SK-N-MC (cell line): ENCODE results near the gene CD300LG.

Experiments used
- DNase-seq: peaks from one replicate; pipeline ENCODE4 v3.0.0-alpha.2; 2011; ENCODE audit warnings: low read depth, low spot score
- H3K27ac ChIP-seq: fragments of 200-600 bp; sonication (generic); 2 replicates; pipeline ENCODE4 v1.5.1; 2016; ENCODE audit warnings: mixed run types
- H3K36me3 ChIP-seq: fragments of 200-600 bp; sonication (generic); 2 replicates; pipeline ENCODE4 v1.6.1; 2017; ENCODE audit warnings: antibody characterized with exemption, low read length, mixed read lengths; ENCODE audit not compliant: insufficient read depth
- H3K4me3 ChIP-seq: fragments of 200-600 bp; sonication (generic); 2 replicates; pipeline ENCODE4 v1.5.1; 2016
- H3K9ac ChIP-seq: fragments of 200-600 bp; sonication (generic); 2 replicates; pipeline ENCODE4 v1.8.0; 2017; ENCODE audit warnings: mixed run types, mixed read lengths; ENCODE audit not compliant: insufficient read length
- H3K9me3 ChIP-seq: fragments of 200-600 bp; sonication (generic); 2 replicates; pipeline ENCODE4 v1.6.1; 2017; ENCODE audit warnings: low read depth, mild to moderate bottlenecking, antibody characterized with exemption, low read length, moderate library complexity, mixed read lengths
- EZH2 ChIP-seq: fragments of 200-600 bp; sonication (generic); IDR thresholded peaks from one replicate; pipeline ENCODE4 v1.6.1; 2017; ENCODE audit warnings: antibody characterized with exemption
- FOXP2 ChIP-seq: optimal IDR thresholded peaks from 2 replicates; pipeline ENCODE3; 2011; ENCODE audit warnings: mild to moderate bottlenecking, moderate library complexity; ENCODE audit not compliant: insufficient read depth; ENCODE audit errors: extremely low read length, control extremely low read depth
- POLR2AphosphoS5 ChIP-seq: IDR thresholded peaks from 2 replicates; pipeline ENCODE4 v1.6.1; 2012; ENCODE audit warnings: mild to moderate bottlenecking, low read depth, low read length, borderline replicate concordance

The CD300LG gene

DNA sequence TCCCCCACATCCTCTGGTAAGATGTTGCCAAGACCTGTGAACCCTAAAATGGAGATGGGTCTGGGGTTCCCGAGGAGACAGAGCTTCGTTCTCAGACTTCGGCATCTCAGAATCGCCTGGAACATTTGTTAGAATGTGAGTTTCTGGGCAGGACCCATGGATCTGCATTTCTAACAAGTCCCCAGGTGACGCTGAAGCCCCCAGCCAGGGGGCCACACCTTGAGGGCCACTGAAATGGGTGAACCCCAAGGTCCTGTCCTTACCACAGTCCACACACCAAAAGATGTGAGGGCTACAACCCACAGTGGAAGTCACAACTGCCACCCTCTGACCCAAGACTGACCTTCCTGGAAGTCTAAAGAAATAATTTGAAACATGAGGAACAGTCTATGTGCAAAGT is 28.0 kb upstream of the CD300LG start:
- Histone ChIP-seq H3K4me3 (no peak overlapping the region), H3K27ac (no peak overlapping the region), H3K9ac (no peak overlapping the region), H3K9me3 (no peaks in the 10 kb centered on the region), H3K36me3 (no peaks in the 10 kb centered on the region; the same call in 1 of the 2 replicates)
- no peak for DNase-seq
- TF ChIP-seq POLR2AphosphoS5 = no peak
- no peak for TF ChIP-seq FOXP2

DNA sequence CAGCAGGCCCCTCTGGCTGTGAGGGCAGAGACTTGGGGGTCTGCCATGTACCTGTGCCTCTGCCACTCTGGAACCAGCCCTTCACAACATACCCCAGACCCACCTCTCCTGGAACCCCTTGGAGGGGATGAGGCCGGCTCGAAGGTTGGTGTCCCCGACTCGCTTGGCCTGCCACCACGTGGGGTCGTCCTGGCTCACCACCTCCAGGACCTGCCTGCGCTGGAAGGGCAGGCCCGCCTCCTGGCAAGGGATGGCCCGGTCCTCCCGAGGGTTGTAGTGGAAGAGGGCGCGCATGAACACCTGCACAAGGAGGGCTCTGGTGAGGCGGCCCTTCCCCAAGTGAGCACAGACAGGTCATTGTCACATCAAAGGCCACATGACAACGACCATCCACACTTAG is 26.2 kb upstream of the CD300LG start:
- H3K27ac ChIP-seq = no peak overlapping the region
- DNase-seq = no peak
- no peak overlapping the region for H3K4me3 ChIP-seq
- H3K36me3 ChIP-seq = peaks cover 5% of the 10 kb centered on the region; the same call in 1 of the 2 replicates
- no peaks in the 10 kb centered on the region for H3K9me3 ChIP-seq
- H3K9ac ChIP-seq = no peak overlapping the region
- TF ChIP-seq EZH2 (no peak), POLR2AphosphoS5 (no peak), FOXP2 (no peak)

DNA sequence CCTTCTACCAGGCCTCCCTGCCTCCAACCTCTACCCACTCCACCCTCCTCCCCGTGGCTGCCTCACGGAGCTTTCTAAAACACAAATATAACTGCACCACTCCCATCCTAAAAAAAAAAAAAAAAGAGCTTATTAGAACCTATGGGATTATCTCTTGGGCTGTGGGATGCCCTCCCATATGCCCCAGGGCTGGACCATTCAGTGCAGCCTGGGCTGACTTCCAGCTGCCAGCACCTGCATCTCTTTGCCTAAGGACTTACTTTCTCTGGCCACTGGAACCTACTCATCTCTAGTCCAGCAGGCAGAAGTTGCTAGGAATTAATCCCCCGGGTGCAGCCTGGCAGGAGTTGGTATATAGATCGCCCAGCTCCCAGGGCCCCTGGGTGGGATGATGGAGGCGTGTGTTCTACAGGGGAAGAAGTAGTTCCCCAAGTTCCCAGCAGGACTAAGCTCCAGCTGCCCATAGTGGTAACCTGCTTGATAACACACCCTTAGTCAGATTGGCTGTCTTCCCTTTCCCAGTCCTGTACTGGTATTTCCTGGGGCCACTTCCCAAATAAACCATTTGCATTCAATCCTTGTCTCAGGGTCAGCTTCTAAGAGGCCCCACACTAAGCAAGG is 24.3 kb upstream of the CD300LG start:
- Histone ChIP-seq H3K9me3 (no peaks in the 10 kb centered on the region), H3K9ac (no peak overlapping the region), H3K27ac (no peak overlapping the region), H3K4me3 (no peak overlapping the region), H3K36me3 (peaks cover 11% of the 10 kb centered on the region; the same call in 1 of the 2 replicates)
- no peak for TF ChIP-seq FOXP2
- no peak for DNase-seq

DNA sequence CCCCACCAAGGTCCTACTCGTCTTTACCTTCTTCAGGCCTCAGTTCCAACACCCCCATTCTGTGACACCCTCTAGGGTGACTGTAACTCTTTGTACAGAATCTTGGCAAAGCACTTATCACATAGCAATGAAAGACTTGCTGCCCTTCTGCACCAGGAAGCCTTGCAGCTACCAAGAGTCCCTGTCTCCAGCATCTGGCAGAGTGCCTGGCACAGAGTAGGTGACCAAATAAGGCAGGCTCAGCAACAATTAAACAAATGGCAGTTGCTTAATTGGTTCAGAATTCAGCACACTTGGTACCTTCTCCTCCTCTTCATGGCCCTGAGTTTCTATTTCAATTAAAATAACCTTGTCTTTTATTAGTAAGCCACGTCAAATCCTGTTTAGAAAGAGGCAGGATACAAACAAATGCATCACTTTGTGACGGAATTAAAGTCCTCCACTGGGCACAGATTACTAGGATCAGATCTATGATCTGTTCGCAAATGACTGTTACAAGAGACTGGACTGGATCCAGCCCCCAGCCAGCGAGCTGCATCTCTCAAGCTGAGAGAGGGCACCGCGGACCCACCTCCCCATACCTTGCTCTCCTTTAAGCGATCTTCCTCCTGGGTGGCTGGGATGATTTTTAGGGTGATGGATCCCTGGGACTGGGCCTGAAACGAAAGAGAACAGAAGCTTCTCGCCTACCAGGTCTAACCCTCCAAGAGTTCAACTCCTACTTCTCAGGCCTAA is 23.5 kb upstream of the CD300LG start:
- Histone ChIP-seq H3K9ac (no peak overlapping the region), H3K4me3 (no peak overlapping the region), H3K27ac (no peak overlapping the region), H3K9me3 (no peaks in the 10 kb centered on the region), H3K36me3 (peaks cover 19% of the 10 kb centered on the region; the same call in 1 of the 2 replicates)
- no peak for DNase-seq
- no peak for TF ChIP-seq EZH2
- no peak for TF ChIP-seq FOXP2
- TF ChIP-seq POLR2AphosphoS5 = no peak

DNA sequence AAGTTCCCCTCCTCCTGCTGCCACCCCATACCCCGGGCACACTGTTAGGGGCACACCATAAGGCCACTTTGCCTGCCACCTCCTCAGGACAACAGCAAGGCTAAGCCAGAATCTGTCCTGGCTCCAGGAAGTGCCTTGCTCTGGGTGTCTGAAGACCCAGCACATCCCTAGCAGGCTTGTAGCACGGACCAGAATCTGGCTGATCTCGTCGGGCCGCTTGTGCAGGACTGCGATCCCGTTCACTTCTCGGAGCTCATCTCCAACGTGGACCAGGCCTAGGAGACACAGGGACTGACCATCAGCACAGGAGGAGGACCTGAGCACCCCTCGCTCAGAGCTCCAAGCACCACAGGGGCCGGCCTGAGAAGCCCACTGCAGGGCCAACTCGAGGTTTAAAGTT is 21.4 kb upstream of the CD300LG start:
- TF ChIP-seq EZH2 = no peak
- TF ChIP-seq FOXP2 = no peak
- TF ChIP-seq POLR2AphosphoS5 = no peak
- no peak for DNase-seq
- H3K9ac ChIP-seq = no peak overlapping the region

DNA sequence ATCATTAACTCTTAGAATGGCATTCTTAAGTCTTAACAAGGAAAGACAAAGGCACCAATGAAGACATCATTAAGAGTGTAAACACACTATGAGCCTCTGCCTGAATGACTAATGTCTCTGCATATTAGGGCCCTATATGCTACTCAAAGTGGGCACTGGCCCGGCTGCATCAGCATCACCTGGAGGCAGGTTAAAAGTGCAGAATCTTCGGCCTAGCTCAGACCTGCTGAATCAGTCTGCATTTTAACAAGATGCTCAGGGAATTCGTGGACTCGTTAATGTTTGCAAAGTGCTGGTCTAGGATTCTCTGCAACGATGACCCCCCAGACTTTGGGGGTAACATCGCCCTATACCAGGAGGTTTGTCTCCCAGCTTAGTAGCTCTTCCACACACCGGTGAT is 20.8 kb upstream of the CD300LG start:
- Histone ChIP-seq H3K4me3 (no peak overlapping the region), H3K27ac (no peak overlapping the region), H3K36me3 (peaks cover 30% of the 10 kb centered on the region; the same call in 1 of the 2 replicates), H3K9ac (no peak overlapping the region), H3K9me3 (no peaks in the 10 kb centered on the region)
- no peak for DNase-seq
- no peak for TF ChIP-seq FOXP2
- no peak for TF ChIP-seq POLR2AphosphoS5
- no peak for TF ChIP-seq EZH2

More for the DNA sequence above, 21.4 kb upstream of the CD300LG start:
- no peak overlapping the region for H3K27ac ChIP-seq
- no peaks in the 10 kb centered on the region for H3K9me3 ChIP-seq
- H3K36me3 ChIP-seq = peaks cover 30% of the 10 kb centered on the region; the same call in 1 of the 2 replicates
- no peak overlapping the region for H3K4me3 ChIP-seq

DNA sequence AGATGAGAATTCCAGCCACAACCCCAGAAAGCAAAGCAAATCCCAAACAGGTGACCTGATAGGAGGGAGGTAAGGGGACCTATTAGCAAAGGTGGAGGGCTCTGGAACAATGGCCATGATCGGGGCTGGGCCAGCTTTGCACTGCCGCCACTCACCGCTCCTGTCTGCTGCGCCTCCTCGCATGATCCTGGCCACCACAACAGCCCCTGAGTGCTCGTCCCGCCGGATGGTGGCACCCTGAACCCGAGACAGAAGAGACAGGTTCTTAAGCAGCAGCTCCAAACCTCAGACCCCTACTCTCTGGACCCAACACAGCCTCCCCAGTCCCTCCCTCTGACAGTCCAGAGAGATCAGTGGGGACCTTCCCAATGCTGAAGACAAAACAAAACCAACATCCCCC is 19.4 kb upstream of the CD300LG start:
- DNase-seq = no peak
- no peak overlapping the region for H3K9ac ChIP-seq
- no peak overlapping the region for H3K4me3 ChIP-seq
- no peaks in the 10 kb centered on the region for H3K9me3 ChIP-seq
- no peak overlapping the region for H3K27ac ChIP-seq
- peaks cover 30% of the 10 kb centered on the region; the same call in 1 of the 2 replicates for H3K36me3 ChIP-seq
- TF ChIP-seq FOXP2 (no peak), POLR2AphosphoS5 (no peak), EZH2 (no peak)

DNA sequence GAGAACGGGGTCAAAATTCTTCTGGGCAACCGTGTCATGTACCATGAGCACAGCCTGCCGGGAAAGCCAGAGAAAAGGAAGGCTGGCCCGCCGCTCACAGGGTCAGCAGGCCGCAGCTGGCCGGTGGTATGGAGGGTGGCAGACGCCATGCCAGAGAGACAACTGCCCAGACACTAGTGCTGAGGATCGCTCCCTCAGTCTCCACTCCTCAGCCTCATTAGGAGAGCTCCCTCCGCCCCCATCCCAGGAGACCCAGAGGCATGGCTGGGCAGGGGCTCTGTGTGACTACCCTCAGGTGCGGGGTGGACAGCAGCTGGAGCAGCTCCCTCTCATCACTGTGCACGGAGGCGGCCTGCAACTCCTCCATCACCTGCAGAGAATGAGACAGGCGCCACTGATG is 17.2 kb upstream of the CD300LG start:
- Histone ChIP-seq H3K36me3 (peaks cover 30% of the 10 kb centered on the region; the same call in 1 of the 2 replicates), H3K27ac (no peak overlapping the region), H3K9ac (no peak overlapping the region), H3K4me3 (no peak overlapping the region), H3K9me3 (no peaks in the 10 kb centered on the region)
- TF ChIP-seq EZH2 (no peak), FOXP2 (no peak), POLR2AphosphoS5 (no peak)
- DNase-seq = no peak

DNA sequence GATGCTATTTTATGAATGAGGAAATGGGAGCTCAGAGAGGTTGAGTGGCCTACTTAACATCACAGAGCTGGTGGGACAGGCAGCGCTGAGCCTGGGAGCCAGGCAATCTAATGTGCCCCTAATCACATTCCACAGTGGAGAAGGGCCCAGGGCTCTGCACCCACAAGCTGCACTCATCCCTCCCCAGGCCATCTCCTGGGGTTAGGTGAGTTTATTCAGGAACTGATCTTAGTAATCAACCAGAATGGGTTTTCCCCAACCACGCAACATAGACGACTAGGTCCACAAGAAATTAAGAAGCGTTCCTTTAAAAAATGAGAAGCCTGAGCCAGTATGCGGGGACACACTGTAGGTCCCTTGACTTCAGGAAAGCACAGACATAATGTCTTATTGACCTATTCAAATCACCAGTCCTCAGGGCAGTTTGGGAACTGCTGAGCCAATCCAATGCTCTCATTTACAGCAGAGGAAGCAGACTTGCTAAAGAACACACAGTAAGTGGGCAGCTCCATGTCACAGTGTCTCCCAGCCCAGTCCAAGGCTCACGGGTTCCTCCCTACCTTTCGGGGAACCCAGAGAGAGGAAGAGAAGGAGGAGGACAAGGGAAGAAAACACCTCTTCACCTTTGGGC is 16.4 kb upstream of the CD300LG start:
- DNase-seq = no peak
- peaks cover 26% of the 10 kb centered on the region; the same call in 1 of the 2 replicates for H3K36me3 ChIP-seq
- no peak overlapping the region for H3K9ac ChIP-seq
- no peaks in the 10 kb centered on the region for H3K9me3 ChIP-seq
- TF ChIP-seq POLR2AphosphoS5 (no peak), FOXP2 (no peak), EZH2 (no peak)
- no peak overlapping the region for H3K27ac ChIP-seq
- H3K4me3 ChIP-seq = no peak overlapping the region
